HepG2 (cell line): ENCODE results near the gene TAP1.

Experiments
- TCF12 ChIP-seq, 2 experiments: fragments of 450-650 bp in 1 of 2; sonication (generic) in 1 of 2; formaldehyde crosslinking in 1 of 2; IDR thresholded peaks; 2 replicates each; pipeline versions ENCODE4 v1.6.1 to v1.8.0; 2017 to 2022; ENCODE audit warnings: antibody characterized with exemption in 1 of 2, mild to moderate bottlenecking in 1 of 2, missing genetic modification reagents in 1 of 2, moderate library complexity in 1 of 2
- ZNF367 ChIP-seq: sonication (generic); formaldehyde crosslinking; IDR thresholded peaks from 2 replicates; pipeline ENCODE4 v1.4.0; 2020; ENCODE audit warnings: missing genetic modification reagents, borderline replicate concordance

DNA sequence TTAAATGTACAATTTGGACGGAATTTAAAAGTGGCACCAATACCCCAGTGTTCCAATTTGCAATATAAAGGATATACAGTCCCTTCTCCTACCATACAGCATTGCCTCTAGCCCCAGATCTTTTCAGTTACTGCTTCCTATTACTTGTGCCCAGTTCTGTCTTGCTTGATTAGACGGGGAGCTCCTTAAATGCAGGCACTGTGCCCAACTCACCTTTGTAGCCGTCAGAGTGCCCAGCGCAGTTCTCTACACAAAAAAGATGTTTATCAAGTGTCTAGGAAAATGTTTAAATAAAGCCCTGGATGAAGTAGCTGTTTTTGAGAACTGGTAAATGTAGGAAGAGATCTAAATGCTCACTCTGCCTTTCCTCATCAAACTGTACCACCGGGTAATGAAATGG lies 22.6 kb downstream of the TAP1 start:
- TF ChIP-seq TCF12 (IDR thresholded peaks at IDR 0.05) (no peak), TCF12 (CRISPR knock-in tag; IDR thresholded peaks at IDR 0.05) (no peak), ZNF367 (CRISPR knock-in tag) (no peak)
